CD4-positive, alpha-beta T cell treated with Interleukin-17A for 4 hours (primary cell): Measurements from ENCODE around the gene FSIP1.

Experiments used
- DNase-seq: peaks from one replicate; pipeline ENCODE4 v3.0.0-alpha.2; 2020; ENCODE audit warnings: mixed read lengths

FSIP1 gene

DNA sequence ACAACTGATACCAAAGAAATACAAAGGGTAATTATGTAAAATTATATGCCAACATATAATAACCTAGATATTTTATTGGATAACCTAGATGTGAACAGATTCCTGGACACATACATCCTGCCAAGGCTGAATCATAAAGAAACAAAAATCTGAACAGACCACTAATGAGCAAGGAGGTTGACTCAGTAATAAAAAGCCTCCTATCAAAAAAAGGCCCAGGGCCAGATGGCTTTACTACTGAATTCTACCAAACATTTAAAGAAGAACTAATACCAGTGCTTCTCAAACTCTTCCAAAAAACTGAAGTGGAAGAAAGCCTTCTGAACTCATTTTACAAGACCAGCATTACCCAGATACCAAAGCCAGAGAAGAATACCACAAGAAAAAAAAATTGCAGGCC, 169.4 kb downstream of the FSIP1 start:
- no peak for DNase-seq

- no peak for DNase-seq
Measured at GRCh38 chr15:39610665-39611064, 172.0 kb downstream of the FSIP1 start.

- no peak for DNase-seq
Measured at GRCh38 chr15:39609166-39609916, 173.3 kb downstream of the FSIP1 start.

DNA sequence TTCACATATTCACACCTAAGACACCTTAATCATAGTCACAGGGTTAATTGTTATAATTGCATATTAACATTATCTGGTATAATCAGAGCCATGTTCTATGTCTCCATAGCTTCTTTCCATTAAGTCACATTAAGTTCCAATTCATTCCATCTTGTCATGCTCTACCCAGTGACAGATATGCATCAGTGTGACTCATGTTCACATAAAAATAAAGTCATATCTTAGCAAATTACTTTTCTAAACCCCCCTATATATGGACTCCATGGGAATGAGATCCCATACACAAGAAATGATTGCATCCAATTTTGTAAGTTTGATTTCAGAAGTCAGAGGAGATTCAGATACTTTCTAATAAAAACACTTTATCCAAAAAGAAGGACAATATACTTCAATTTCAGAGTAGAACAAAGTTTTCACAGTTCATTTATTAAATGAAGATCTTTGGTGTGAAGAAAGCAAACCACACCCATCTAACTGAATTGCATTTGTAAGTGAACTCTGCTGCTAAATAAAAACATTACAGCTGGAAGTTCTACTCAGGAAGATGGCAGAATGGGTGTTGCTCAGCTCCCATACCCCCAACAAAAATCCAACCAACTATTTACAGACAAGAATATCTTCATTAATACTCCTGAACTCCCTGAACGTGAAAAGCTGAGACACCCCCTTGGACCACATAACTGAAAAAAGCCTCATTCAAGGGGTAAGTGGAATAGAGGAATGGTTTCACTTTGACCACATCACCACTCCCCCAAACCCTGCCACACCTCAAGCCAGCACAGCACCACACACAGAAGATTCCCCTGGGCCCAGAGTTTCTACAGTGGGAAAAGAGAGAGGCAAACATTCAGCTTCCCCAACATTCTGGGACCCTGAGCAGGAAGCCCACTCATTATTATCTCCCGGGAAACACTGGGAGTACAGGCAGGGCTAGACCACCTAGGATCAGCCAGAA, 174.2 kb downstream of the FSIP1 start:
- DNase-seq: no peak

- DNase-seq: no peak
Measured at GRCh38 chr15:39605146-39605545, 177.5 kb downstream of the FSIP1 start.

DNA sequence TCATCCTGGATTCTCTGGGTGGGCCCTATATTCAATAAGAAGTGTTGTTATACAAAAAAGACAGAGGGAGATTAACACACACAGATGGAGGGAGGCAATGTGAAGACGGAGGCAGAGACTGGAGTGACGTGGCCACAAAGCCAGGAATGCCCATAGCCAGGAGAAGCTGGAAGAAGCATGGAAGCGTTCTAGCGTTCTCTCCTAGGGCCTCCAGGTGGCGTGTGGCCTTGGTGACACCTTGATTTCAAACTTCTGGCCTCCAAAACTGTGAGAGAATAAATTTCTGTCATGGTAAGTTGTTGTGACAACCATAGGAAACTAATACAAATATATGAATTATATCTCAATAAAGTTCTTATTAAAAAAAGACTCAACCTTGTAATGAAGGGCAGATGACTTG, 180.5 kb downstream of the FSIP1 start:
- DNase-seq: no peak

DNA sequence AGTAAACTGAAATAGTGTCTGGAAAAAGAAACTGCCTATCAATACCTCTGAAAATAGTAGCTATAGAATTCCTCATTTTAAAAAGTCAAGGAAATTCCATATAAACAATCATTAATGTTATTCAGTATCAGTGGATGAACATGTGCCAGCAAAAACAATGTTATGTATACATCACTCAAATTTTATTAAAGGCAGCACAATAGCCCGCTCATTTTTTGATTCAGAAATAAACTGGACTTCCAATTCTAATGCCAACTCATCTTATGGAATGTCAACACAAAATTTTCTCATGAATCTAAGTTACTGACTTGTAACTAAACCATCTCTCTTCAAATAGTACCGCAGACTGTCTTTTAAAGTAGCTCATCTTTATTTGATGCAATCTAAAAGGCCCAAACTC, 182.8 kb downstream of the FSIP1 start:
- DNase-seq: no peak

- DNase-seq: no peak
Measured at GRCh38 chr15:39598958-39599845, 183.4 kb downstream of the FSIP1 start.

DNA sequence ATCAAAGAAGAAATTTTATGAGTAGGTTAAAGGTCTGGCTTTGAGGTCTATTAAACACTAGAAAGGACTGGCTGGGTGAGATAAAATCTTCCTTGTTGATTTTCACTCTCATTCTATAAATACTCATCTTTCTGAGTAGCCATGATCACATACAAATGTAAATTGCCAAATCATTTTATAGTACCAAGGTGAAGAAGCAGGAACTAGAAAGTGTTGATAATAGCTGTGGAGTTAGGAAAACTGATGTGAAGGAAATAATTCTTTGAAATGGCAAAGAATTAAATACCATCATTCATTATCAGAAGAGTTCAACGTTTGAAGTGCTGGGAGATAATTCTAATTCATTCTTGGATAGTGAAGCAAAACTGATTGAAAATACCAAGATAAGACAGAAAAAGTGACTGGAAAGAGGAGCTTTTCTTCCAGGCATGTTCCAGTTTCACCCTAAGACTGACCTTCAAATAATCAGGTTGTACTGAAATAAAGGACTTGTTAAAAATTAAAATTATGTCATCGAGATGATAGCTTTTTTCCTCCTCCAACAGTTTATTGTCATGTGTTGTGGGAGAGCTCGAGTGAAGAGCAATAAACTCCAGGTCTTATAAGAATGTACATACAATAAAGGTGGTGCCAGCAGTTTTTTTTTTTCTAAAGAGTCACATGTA, 184.3 kb downstream of the FSIP1 start:
- no peak for DNase-seq

DNA sequence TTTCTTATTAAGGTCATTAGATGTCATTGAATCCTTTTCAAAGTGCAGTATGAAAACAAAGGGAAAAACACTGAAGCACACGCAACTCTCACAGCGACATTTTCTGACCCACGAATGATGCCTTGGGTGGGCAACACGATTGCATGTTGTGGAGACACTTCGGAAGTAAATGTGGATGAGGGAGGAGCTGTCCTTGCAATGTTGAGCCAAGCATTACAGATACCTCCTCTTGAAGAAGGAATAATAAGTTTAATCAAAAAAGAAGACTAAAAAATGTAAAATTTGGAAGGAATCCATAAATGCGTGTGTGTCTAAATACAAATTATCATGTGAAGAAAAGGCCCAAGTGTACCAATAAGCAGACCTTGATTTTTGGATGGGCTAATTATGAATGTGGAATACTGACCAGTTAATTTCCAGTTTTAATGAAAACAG, 184.9 kb downstream of the FSIP1 start:
- DNase-seq: no peak

DNA sequence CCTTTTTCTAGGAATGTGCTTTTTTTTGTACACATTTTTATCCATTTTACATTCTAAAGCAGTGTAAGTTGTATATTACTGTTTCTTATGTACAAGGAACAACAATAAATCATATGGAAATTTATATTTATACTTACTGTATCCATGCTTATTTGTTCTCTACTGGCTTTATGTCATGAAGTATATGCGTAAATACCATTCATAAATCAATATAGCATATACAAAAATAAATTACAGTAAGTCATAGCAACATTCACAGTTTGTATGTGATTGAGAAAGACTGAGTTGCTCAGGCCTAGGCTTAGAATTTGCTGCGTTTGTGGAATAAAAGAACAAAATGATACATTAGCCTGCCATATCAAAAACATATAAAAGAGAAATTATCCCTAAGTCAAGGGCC, 185.3 kb downstream of the FSIP1 start:
- no peak for DNase-seq

- no peak for DNase-seq
Measured at GRCh38 chr15:39596358-39597051, 186.1 kb downstream of the FSIP1 start.

- DNase-seq: no peak
Measured at GRCh38 chr15:39595338-39596221, 187.1 kb downstream of the FSIP1 start.

- no peak for DNase-seq
Measured at GRCh38 chr15:39594446-39595337, 187.9 kb downstream of the FSIP1 start.

- peak; percentile 52 for DNase-seq
Measured at GRCh38 chr15:39593656-39594445, 188.8 kb downstream of the FSIP1 start.

- DNase-seq: no peak
Measured at GRCh38 chr15:39593071-39593655, 189.5 kb downstream of the FSIP1 start.

DNA sequence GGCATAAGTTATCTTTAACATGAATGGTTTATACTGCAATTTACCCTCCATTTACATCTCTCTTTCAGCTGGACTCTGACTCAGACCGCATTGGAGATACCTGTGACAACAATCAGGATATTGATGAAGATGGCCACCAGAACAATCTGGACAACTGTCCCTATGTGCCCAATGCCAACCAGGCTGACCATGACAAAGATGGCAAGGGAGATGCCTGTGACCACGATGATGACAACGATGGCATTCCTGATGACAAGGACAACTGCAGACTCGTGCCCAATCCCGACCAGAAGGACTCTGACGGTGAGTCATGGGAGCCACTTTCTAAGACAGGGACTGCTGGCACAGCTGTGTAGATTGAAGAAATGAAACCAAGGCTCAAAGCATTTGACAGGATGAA, 190.1 kb downstream of the FSIP1 start:
- DNase-seq: no peak

- DNase-seq: no peak
Measured at GRCh38 chr15:39591896-39592315, 190.7 kb downstream of the FSIP1 start.
